ENCODE results near the gene NXN. TPM values are rescaled to one million over a fixed set of nuclear protein-coding genes. Genes with fewer than 3 reads are reported as not detected.

The NXN gene
- total RNA-seq, 1 donor from 2014 or later = 76.4 TPM

- Mint-ChIP-seq H3K4me3 (no peak overlapping the region), H3K4me1 (peaks cover 15% of the 10 kb centered on the region), H3K9me3 (no peaks in the 10 kb centered on the region), H3K27me3 (ENCODE audit: low read depth) (no peaks in the 10 kb centered on the region), H3K27ac (ENCODE audit: unreplicated experiment) (peak overlapping the region; percentile 27), H3K36me3 (ENCODE audit: low read depth) (peaks cover 2% of the 10 kb centered on the region)
- TF ChIP-seq, protein P1, sequence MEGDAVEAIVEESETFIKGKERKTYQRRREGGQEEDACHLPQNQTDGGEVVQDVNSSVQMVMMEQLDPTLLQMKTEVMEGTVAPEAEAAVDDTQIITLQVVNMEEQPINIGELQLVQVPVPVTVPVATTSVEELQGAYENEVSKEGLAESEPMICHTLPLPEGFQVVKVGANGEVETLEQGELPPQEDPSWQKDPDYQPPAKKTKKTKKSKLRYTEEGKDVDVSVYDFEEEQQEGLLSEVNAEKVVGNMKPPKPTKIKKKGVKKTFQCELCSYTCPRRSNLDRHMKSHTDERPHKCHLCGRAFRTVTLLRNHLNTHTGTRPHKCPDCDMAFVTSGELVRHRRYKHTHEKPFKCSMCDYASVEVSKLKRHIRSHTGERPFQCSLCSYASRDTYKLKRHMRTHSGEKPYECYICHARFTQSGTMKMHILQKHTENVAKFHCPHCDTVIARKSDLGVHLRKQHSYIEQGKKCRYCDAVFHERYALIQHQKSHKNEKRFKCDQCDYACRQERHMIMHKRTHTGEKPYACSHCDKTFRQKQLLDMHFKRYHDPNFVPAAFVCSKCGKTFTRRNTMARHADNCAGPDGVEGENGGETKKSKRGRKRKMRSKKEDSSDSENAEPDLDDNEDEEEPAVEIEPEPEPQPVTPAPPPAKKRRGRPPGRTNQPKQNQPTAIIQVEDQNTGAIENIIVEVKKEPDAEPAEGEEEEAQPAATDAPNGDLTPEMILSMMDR (conservative IDR thresholded peaks at IDR 0.05) = no peak
- no peak for DNase-seq (ENCODE audit: low read depth, low spot score)
These were observed 117.0 kb downstream of the NXN start for GRCh38 chr17:862582-862981.

DNA sequence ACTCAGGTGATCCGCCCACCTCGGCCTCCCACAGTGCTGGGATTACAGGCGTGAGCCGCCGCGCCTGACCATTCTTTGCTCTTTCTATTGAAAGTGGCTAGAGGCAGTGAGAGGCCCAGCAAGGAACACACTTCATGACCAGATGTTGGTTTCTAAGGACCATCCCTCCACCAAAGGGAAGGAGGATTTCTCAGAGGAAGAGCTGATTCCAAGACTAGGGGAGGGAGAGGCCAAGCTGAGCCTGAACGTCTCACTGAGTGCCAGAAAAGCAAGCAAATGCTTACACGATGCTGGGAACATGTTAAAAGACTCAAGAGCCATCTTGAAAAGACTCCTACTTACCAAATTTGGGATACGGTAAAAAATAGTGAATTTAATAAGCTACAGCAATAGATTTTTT is 118.2 kb downstream of the NXN start:
- Mint-ChIP-seq H3K4me3 (no peak overlapping the region), H3K4me1 (peaks cover 25% of the 10 kb centered on the region), H3K27me3 (ENCODE audit: low read depth) (no peaks in the 10 kb centered on the region), H3K27ac (ENCODE audit: unreplicated experiment) (no peak overlapping the region), H3K9me3 (no peaks in the 10 kb centered on the region), H3K36me3 (ENCODE audit: low read depth) (peaks cover 5% of the 10 kb centered on the region)
- DNase-seq (ENCODE audit: low read depth, low spot score) = no peak
- TF ChIP-seq, protein P1 (conservative IDR thresholded peaks at IDR 0.05) = no peak

GRCh38 chr17:860805-861204 is 118.8 kb downstream of the NXN start:
- H3K27ac Mint-ChIP-seq (ENCODE audit: unreplicated experiment) = no peak overlapping the region
- no peak overlapping the region for H3K4me3 Mint-ChIP-seq
- no peaks in the 10 kb centered on the region for H3K27me3 Mint-ChIP-seq (ENCODE audit: low read depth)
- no peaks in the 10 kb centered on the region for H3K9me3 Mint-ChIP-seq
- TF ChIP-seq, protein P1 (conservative IDR thresholded peaks at IDR 0.05) = no peak
- peaks cover 4% of the 10 kb centered on the region for H3K36me3 Mint-ChIP-seq (ENCODE audit: low read depth)
- peaks cover 25% of the 10 kb centered on the region for H3K4me1 Mint-ChIP-seq
- no peak for DNase-seq (ENCODE audit: low read depth, low spot score)

- Mint-ChIP-seq H3K4me3 (peak overlapping the region; percentile 29), H3K36me3 (ENCODE audit: low read depth) (peaks cover 3% of the 10 kb centered on the region), H3K27me3 (ENCODE audit: low read depth) (no peaks in the 10 kb centered on the region), H3K27ac (ENCODE audit: unreplicated experiment) (no peak overlapping the region), H3K9me3 (no peaks in the 10 kb centered on the region), H3K4me1 (peaks cover 31% of the 10 kb centered on the region)
- TF ChIP-seq, protein P1 (conservative IDR thresholded peaks at IDR 0.05) = no peak
- no peak for DNase-seq (ENCODE audit: low read depth, low spot score)
These were observed 119.8 kb downstream of the NXN start for GRCh38 chr17:859824-860195.

GRCh38 chr17:859061-859823 is 120.3 kb downstream of the NXN start:
- H3K9me3 Mint-ChIP-seq = no peaks in the 10 kb centered on the region
- H3K4me3 Mint-ChIP-seq = peak overlapping the region; percentile 29
- no peak for DNase-seq (ENCODE audit: low read depth, low spot score)
- H3K4me1 Mint-ChIP-seq = peaks cover 31% of the 10 kb centered on the region
- TF ChIP-seq, protein P1 (conservative IDR thresholded peaks at IDR 0.05) = no peak
- H3K27ac Mint-ChIP-seq (ENCODE audit: unreplicated experiment) = peak overlapping the region; percentile 68
- H3K27me3 Mint-ChIP-seq (ENCODE audit: low read depth) = no peaks in the 10 kb centered on the region
- H3K36me3 Mint-ChIP-seq (ENCODE audit: low read depth) = peaks cover 3% of the 10 kb centered on the region

Data from neural crest cell (in vitro differentiated cells).